ENCODE data around the gene CAGE1.

- TF ChIP-seq EP300 (IDR thresholded peaks at IDR 0.05) (no peak), CTCF (IDR thresholded peaks at IDR 0.05) (no peak), POLR2A (IDR thresholded peaks at IDR 0.05) (no peak)
Measured at GRCh38 chr6:7285416-7285815, 104.1 kb downstream of the CAGE1 start.
